Fibroblast of pulmonary artery (primary cell): ENCODE data around the gene M1AP.

Source experiments
- DNase-seq: peaks from one replicate; pipeline ENCODE4 v3.0.0-alpha.2; 2010; ENCODE audit warnings: low read depth
- H3K4me3 ChIP-seq: replicated peaks from 2 replicates; pipeline ENCODE4 v1.5.1; 2011; ENCODE audit warnings: low read depth, mild to moderate bottlenecking, control low read depth, low read length, moderate library complexity
- CTCF ChIP-seq: IDR thresholded peaks from 2 replicates; pipeline ENCODE4 v1.5.1; 2011; ENCODE audit warnings: mild to moderate bottlenecking, control low read depth, low read length, inconsistent platforms; ENCODE audit errors: missing control alignments

The M1AP gene

GRCh38 chr2:74548900-74549826 lies 99.0 kb downstream of the M1AP start:
- no peak for TF ChIP-seq CTCF
- DNase-seq = no peak
- peak overlapping the region; percentile 58 for H3K4me3 ChIP-seq

GRCh38 chr2:74548285-74548899 lies 99.7 kb downstream of the M1AP start:
- peak overlapping the region; percentile 58 for H3K4me3 ChIP-seq
- TF ChIP-seq CTCF = no peak
- DNase-seq = no peak

GRCh38 chr2:74546004-74546403 lies 102.1 kb downstream of the M1AP start:
- TF ChIP-seq CTCF = no peak

GRCh38 chr2:74544634-74545033 lies 103.5 kb downstream of the M1AP start:
- DNase-seq = no peak
- TF ChIP-seq CTCF = peak; percentile 5
- no peak overlapping the region for H3K4me3 ChIP-seq

More at GRCh38 chr2:74546004-74546403, 102.1 kb downstream of the M1AP start:
- DNase-seq = no peak
- no peak overlapping the region for H3K4me3 ChIP-seq

- TF ChIP-seq CTCF = no peak
- no peak for DNase-seq
- H3K4me3 ChIP-seq = no peak overlapping the region
Observed at GRCh38 chr2:74542978-74543377, 105.2 kb downstream of the M1AP start.

- TF ChIP-seq CTCF = no peak
- no peak overlapping the region for H3K4me3 ChIP-seq
- no peak for DNase-seq
Observed at GRCh38 chr2:74540291-74540690, 107.8 kb downstream of the M1AP start.
